Pulmonary artery endothelial cell (primary cell): ENCODE data around the gene LRP11. TPM values are rescaled to one million over a fixed set of nuclear protein-coding genes. Genes with fewer than 3 reads are reported as not detected.
"Not testable (repeated sequence)": the region's sequence is repeated elsewhere in the genome, so short reads cannot be mapped to it uniquely, and the experiment has no call there.

Experiments
- DNase-seq: peaks from one replicate; pipeline ENCODE4 v3.0.0-alpha.2; 2011; ENCODE audit warnings: low read depth, low spot score
- total RNA-seq: library from RNA; depleted of rRNA; stranded (reverse); fragments of >200 nt; gene quantifications from 2 replicates; pipeline ENCODE4 v1.2.3, GENCODE V29; 2014

LRP11 gene, protein sequence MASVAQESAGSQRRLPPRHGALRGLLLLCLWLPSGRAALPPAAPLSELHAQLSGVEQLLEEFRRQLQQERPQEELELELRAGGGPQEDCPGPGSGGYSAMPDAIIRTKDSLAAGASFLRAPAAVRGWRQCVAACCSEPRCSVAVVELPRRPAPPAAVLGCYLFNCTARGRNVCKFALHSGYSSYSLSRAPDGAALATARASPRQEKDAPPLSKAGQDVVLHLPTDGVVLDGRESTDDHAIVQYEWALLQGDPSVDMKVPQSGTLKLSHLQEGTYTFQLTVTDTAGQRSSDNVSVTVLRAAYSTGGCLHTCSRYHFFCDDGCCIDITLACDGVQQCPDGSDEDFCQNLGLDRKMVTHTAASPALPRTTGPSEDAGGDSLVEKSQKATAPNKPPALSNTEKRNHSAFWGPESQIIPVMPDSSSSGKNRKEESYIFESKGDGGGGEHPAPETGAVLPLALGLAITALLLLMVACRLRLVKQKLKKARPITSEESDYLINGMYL
- 20.1 and 30.6 TPM in 2 replicates for total RNA-seq

GRCh38 chr6:149863698-149864577 lies at the start of gene LRP11:
TSS of gene LRP11 (minus strand) at chr6:149864359. CDS start at chr6:149864020, 339 bp downstream.
- DNase-seq = no peak

- no peak for DNase-seq
Measured at GRCh38 chr6:149913540-149914240, 49.5 kb upstream of the LRP11 start.

DNA sequence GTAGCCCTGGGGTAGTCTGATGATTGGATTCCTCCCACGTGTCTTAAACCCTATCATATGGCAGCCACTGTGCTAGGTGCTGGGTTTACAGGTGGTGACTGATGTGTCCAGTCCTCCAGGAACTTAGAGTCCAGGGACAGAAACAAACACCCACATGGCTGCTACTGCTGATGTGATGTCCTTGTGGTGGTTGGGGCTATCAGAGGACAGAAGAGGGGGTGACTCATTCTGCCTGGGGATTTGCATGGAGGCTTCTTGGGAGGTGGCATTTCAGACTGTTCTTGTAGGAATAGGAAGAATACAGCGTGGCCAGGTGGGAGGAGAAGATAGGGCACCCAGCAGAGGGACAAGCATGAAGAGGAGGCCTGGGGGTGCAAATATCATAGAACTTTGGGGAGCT lies 48.9 kb upstream of the LRP11 start:
- DNase-seq = no peak

GRCh38 chr6:149912680-149913079 lies 48.5 kb upstream of the LRP11 start:
- DNase-seq = not testable (repeated sequence)

DNA sequence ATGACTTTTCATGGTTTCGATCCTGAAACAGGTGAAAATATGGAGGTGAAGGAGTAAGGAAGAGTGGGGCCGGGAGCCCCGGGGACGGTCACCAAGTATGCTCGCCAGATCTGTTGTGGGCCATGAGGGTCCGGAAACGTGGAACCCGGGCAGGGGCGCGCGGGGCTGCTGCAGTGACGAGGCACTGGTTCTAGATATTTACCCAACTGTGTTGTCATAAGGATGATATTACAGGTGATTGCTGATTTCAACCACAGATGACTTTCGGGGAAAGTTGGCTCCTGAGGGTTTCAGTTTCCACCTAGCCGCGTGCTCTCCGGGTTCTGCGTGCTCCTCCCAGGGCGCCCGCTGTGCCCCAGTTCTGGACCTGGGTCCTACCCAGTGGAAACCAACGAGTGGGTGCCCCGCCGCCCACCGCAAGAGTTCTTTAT lies 46.6 kb upstream of the LRP11 start:
- DNase-seq = no peak

DNA sequence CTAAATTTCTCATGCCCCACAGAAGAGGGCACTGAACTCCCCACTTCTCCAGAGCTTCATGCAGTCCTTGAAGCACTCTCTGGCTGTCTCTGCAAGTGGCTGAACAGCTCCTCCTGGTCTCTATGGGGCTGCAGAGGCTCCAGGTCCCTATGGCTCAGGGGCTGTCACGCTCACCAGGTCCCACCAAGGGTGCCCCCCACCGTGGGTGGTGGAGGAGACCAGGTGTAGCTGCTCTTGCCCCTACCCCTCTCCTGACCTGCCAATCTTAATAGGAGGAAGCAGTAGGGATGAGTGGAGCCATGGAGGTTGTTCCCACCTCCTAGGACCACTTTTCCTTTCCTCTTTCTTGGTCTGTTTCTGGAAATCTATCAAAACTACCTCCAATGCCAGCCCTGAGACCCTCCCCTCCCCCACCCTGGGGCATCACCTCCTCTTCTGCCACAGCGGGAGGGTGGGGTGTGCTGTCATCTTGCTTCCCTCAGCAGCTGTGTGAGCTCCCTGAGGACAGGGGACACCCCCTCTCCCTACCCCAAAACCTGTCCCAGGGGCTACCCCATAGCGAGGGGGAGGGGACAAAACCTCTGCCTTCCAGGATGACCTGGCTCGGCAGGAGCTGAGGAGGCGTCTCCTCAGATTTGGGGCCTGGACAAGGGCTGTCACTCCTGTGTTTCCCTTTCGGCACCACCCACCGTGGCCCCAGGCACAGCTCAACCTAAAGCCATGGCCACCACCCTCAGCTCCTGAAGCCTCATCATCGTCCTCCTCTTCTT lies 45.7 kb upstream of the LRP11 start:
- DNase-seq = no peak

DNA sequence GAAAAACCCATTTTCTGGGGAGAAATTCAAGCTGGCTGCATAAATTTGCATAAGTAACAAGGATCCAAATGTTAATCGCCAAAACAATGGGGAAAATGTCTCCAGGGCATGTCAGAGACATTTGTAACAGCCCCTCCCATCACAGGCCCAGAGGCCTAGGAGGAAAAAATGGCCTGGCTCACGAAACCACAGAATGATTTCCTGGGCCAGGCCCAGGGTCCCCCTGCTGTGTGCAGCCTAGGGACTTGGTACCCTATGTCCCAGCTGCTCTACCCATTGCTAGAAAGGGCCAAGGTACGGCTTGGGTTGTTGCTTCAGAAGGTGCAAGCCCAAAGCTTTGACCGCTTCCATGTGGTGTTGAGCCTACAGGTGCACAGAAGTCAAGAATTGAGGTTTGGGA lies 44.3 kb upstream of the LRP11 start:
- DNase-seq = not testable (repeated sequence)

- no peak for DNase-seq
Measured at GRCh38 chr6:149907317-149907716, 43.2 kb upstream of the LRP11 start.

DNA sequence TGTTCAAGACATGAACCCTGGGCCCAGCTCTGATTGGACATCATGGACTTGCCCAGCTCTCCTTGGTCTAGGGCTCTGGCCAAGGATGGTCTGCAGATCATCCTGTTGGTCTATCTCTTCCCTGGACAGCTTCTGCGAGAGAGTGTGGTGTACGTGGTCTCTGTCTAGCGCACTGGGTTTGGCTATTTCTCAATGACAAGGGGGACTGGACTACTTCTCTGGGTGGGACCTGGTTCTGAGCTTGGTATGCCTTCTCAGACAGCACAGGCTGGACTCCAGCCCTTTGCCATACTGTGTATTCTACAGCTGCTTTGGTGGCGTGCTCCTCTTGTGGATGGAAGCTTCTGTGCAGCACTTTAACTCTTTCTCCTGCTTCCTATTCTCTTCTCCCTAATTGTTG lies 42.2 kb upstream of the LRP11 start:
- no peak for DNase-seq

GRCh38 chr6:149905911-149906371 lies 41.8 kb upstream of the LRP11 start:
- DNase-seq = no peak

DNA sequence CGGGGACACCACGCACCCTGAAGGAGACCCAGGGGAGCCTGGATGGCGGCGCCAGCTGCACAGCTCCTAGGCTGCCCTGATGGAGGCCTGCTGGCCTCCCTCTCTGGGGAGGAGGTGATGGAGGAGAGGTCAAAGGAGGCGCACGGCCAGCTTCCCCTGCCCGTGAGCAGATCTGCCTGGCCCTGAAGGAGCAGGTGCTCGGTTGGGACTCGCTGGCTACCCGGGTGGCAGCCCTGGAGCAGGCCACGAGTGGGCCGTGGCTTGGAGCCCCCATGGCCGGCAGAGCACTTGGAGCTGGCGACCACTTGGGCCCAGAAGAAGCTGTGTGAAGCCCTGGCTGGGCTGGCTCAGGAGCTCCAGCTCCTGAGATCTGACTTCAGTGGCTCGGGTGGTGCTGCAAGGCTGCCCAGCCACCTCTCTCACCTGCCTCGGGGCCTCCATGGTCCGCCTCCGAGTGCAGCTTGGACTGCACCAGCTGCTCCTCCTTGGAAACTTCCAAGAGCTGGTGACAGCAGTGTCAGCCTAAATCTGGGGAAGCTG lies 41.3 kb upstream of the LRP11 start:
- DNase-seq = no peak

DNA sequence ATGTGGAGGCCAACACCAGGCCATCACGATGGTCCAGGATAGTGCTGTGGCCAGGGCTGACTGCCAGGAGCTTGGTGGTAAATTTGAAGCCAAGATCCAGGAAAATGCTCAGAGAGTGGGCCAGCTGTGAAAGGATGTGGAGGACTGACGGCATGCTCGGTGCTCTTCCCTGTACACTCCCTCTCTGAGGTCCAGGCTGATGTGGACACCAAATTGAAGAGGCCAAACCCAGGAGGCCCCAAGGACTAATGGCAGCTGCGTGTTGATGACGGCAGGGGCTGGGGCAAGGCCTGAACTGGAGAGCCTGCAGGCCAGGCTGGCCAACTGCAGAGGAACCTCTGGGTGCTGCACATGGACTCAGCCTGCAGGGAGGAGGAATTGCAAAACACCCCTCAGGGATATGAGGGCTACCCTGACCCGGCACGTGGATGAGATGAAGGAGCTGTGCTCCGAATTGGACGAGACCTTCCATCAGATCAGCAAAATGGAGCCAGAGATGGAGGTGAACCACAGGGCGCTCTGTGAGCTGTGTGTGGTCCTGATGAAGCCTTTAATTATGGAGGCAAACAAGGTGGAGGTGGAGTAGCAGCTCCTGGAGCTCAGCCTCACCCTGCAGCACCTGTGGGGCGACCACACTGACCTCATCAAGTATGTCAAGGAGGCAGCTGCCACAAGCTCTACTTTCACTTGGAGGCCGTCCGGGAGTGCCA lies 40.7 kb upstream of the LRP11 start:
- DNase-seq = no peak

DNA sequence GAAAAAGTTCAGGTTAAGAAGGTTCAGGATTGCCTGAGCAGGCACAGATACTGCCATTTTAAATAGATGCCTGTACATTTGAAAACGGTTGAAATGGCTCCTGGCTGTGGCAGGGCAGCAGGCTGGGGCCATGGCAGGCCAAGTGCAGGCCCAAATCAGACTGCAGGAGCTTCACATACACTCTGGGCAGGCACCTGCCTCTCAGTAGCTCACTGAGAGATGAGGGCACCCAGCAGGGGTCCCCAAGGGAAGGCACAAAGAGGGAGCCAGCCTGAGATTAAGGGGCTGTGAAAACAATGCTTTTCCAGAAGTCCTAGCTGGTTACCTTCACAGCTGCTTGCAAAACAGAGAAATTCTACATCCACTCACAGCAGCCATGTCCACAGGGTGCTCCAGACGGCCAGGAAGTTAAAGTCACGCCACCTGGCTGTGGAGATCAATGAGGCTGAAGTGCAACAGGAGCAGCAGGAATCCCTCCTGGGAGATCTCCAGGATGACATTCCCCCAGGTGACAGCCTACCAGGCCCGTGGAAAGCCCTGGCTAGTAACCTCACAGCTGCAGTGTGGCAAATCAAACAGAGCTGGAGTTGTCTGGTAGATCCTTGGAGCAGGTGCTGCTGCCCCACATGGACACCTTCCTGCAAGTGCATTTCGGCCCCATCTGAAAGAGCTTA lies 39.9 kb upstream of the LRP11 start:
- no peak for DNase-seq

DNA sequence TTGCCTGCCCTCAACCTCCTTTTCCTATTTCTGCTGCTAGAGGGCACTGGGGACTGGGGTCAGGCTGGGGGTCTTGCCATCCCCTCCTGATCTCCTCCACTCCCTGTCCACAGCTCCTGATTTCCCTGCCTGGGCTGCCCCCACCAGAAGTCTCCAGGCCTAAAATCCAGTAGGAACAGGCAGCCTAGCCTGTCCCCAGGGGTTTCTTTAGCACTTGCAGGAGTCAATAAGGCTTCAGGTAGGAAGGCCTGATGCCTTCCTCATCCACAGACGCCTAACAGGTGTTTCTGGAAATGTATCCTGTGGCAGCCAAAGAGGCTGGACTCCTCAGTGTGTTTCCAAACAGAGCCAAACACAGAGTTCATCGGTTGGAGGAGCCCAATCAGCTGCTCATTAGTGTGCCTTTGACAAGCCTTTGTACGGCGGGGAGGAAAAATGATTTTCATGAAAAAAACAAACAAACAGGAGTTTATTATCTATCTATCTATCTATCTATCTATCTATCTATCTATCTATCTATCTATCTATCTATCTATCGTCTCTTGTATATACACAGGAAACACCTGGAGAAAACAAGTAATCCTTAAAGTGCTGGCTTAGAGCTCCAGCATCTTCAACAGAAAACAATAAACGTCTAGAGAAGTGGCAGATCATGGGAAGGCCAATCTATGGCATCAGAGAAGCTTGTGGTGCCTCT lies 37.4 kb upstream of the LRP11 start:
- no peak for DNase-seq

GRCh38 chr6:149900620-149901443 lies 36.7 kb upstream of the LRP11 start:
- no peak for DNase-seq

GRCh38 chr6:149899926-149900619 lies 35.9 kb upstream of the LRP11 start:
- DNase-seq = no peak

- no peak for DNase-seq
Measured at GRCh38 chr6:149899486-149899885, 35.3 kb upstream of the LRP11 start.
